ENCODE results near the gene WDR59. TPM values are rescaled to one million over a fixed set of nuclear protein-coding genes. Genes with fewer than 3 reads are reported as not detected.

WDR59 gene, protein sequence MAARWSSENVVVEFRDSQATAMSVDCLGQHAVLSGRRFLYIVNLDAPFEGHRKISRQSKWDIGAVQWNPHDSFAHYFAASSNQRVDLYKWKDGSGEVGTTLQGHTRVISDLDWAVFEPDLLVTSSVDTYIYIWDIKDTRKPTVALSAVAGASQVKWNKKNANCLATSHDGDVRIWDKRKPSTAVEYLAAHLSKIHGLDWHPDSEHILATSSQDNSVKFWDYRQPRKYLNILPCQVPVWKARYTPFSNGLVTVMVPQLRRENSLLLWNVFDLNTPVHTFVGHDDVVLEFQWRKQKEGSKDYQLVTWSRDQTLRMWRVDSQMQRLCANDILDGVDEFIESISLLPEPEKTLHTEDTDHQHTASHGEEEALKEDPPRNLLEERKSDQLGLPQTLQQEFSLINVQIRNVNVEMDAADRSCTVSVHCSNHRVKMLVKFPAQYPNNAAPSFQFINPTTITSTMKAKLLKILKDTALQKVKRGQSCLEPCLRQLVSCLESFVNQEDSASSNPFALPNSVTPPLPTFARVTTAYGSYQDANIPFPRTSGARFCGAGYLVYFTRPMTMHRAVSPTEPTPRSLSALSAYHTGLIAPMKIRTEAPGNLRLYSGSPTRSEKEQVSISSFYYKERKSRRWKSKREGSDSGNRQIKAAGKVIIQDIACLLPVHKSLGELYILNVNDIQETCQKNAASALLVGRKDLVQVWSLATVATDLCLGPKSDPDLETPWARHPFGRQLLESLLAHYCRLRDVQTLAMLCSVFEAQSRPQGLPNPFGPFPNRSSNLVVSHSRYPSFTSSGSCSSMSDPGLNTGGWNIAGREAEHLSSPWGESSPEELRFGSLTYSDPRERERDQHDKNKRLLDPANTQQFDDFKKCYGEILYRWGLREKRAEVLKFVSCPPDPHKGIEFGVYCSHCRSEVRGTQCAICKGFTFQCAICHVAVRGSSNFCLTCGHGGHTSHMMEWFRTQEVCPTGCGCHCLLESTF
- total RNA-seq: 23.3 TPM
- polyA plus RNA-seq: 55.9 TPM
- long read RNA-seq, donor 1, partial matches to known transcripts: 0 of 1 reads
- long read RNA-seq, donor 1, other reads (novel, unspliced or antisense): 0 of 1 reads
- long read RNA-seq, donor 2: 0 reads
- long read RNA-seq, donor 3, full-length matches to known transcripts: 5 of 131 reads
- long read RNA-seq, donor 3, partial matches to known transcripts: 126 of 131 reads
- long read RNA-seq, donor 3, other reads (novel, unspliced or antisense): 0 of 131 reads
- long read RNA-seq, donor 4, full-length matches to known transcripts: 6 of 90 reads
- long read RNA-seq, donor 4, partial matches to known transcripts: 32 of 90 reads
- long read RNA-seq, donor 4, other reads (novel, unspliced or antisense): 52 of 90 reads
- long read RNA-seq, donor 5: 0 reads
- long read RNA-seq, donor 6, full-length matches to known transcripts: 7 of 143 reads
- long read RNA-seq, donor 6, partial matches to known transcripts: 37 of 143 reads
- long read RNA-seq, donor 6, other reads (novel, unspliced or antisense): 99 of 143 reads
- long read RNA-seq, donor 7, full-length matches to known transcripts: 1 of 1 reads
- long read RNA-seq, donor 7, partial matches to known transcripts: 0 of 1 reads
- long read RNA-seq, donor 7, other reads (novel, unspliced or antisense): 0 of 1 reads
- long read RNA-seq, donor 8: 0 reads
- long read RNA-seq, donor 9, partial matches to known transcripts: 32 of 72 reads
- long read RNA-seq, donor 9, other reads (novel, unspliced or antisense): 37 of 72 reads
- long read RNA-seq, donor 10: 0 reads

DNA sequence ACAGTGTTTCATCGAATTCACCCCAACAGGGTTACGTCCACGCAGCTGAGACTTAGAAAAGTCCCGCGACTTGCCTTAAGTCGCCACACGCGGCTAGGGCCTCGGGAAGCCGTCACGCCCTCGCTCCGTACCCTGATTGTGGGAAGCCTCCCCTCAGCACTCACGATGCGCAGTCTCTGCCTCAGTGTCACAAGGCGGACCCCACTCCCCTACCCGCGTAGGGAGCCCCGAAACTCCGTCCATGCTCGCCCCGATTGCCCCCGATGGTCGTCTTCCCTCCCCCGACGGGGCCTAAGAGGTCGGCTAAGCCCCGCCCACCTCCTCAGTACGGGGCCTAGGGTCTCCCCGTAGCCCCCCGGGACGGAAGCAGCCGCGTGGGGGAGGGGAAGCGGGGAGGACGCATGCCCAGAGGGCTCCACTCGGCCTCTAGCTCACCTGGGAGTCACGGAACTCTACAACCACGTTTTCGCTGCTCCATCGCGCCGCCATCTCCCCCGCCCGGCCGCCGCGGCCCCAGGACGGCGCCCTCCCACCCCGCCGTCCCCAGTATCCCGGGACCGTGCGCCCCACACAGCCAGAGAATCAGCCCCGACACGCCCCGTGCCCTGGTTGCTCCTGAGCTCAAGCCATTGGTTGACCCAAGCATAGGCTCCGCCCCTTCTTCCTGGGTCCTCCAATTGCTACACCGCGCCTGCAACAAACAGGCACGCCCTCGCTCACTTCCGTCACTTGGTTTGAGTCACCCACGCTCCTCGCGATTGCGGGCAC is at the start of gene WDR59:
Gene WDR59, minus strand, starts transcription at position 595 of the 768 bp plus-strand sequence. Its CDS starts 106 bp downstream, at position 489.
- Histone ChIP-seq H3K9me3 (ENCODE audit: control insufficient read depth in 2 of 2, insufficient read depth in 1 of 2, low read length in 1 of 2) (no peaks in the 10 kb centered on the region), H3K36me3 (ENCODE audit: control insufficient read depth in 2 of 2, insufficient read depth in 2 of 2, low read length in 1 of 2) (no peaks in the 10 kb centered on the region), H3K4me1 (ENCODE audit: control insufficient read depth in 2 of 2, insufficient read depth in 2 of 2, low read length in 2 of 2) (peaks cover 6 to 15% of the 10 kb centered on the region in 2 donors), H3K27me3 (ENCODE audit: control insufficient read depth in 2 of 2, insufficient read depth in 1 of 2, low read length in 1 of 2) (no peaks in the 10 kb centered on the region), H3K27ac (ENCODE audit: low read depth in 1 of 2, low read length in 1 of 2) (peak within 1 kb of the TSS; percentile 72 to 78), H3K4me3 (ENCODE audit: low read length in 2 of 2) (peak within 1 kb of the TSS; percentile 94 to 99)
- peak; percentile 98 to 100 (median 100) for DNase-seq (ENCODE audit: low read depth in 6 of 9, low spot score in 9 of 9)
- under 1% methylated on average over 68 of the region's 68 CpGs for WGBS

- no peak overlapping the region for H3K27ac ChIP-seq (ENCODE audit: low read depth in 1 of 2, low read length in 1 of 2)
- H3K4me3 ChIP-seq (ENCODE audit: low read length in 2 of 2): no peak overlapping the region
- H3K27me3 ChIP-seq (ENCODE audit: control insufficient read depth in 2 of 2, insufficient read depth in 1 of 2, low read length in 1 of 2): no peaks in the 10 kb centered on the region
- peaks cover 3 to 11% of the 10 kb centered on the region in 2 donors for H3K36me3 ChIP-seq (ENCODE audit: control insufficient read depth in 2 of 2, insufficient read depth in 2 of 2, low read length in 1 of 2)
- no peak for DNase-seq (ENCODE audit: low read depth in 6 of 9, low spot score in 9 of 9)
- H3K9me3 ChIP-seq (ENCODE audit: control insufficient read depth in 2 of 2, insufficient read depth in 1 of 2, low read length in 1 of 2): peaks cover 0 to 4% of the 10 kb centered on the region in 2 donors
- no peaks in the 10 kb centered on the region for H3K4me1 ChIP-seq (ENCODE audit: control insufficient read depth in 2 of 2, insufficient read depth in 2 of 2, low read length in 2 of 2)
Measured at GRCh38 chr16:75032655-75033054, 47.7 kb upstream of the WDR59 start.

GRCh38 chr16:75029854-75030253 is 44.9 kb upstream of the WDR59 start:
- peaks cover 2 to 3% of the 10 kb centered on the region in 2 donors for H3K36me3 ChIP-seq (ENCODE audit: control insufficient read depth in 2 of 2, insufficient read depth in 2 of 2, low read length in 1 of 2)
- H3K9me3 ChIP-seq (ENCODE audit: control insufficient read depth in 2 of 2, insufficient read depth in 1 of 2, low read length in 1 of 2): no peaks in the 10 kb centered on the region
- no peak for DNase-seq (ENCODE audit: low read depth in 6 of 9, low spot score in 9 of 9)

GRCh38 chr16:75028544-75029135 is 43.7 kb upstream of the WDR59 start:
- WGBS: 78% methylated on average over 4 of the region's 4 CpGs
- Histone ChIP-seq H3K27me3 (ENCODE audit: control insufficient read depth in 2 of 2, insufficient read depth in 1 of 2, low read length in 1 of 2) (no peaks in the 10 kb centered on the region), H3K27ac (ENCODE audit: low read depth in 1 of 2, low read length in 1 of 2) (no peak overlapping the region), H3K4me1 (ENCODE audit: control insufficient read depth in 2 of 2, insufficient read depth in 2 of 2, low read length in 2 of 2) (peaks cover 8 to 14% of the 10 kb centered on the region in 2 donors), H3K36me3 (ENCODE audit: control insufficient read depth in 2 of 2, insufficient read depth in 2 of 2, low read length in 1 of 2) (peaks cover 2 to 3% of the 10 kb centered on the region in 2 donors), H3K4me3 (ENCODE audit: low read length in 2 of 2) (no peak overlapping the region), H3K9me3 (ENCODE audit: control insufficient read depth in 2 of 2, insufficient read depth in 1 of 2, low read length in 1 of 2) (no peaks in the 10 kb centered on the region)
- DNase-seq (ENCODE audit: low read depth in 6 of 9, low spot score in 9 of 9): no peak

More at GRCh38 chr16:75029854-75030253, 44.9 kb upstream of the WDR59 start:
- H3K4me1 ChIP-seq (ENCODE audit: control insufficient read depth in 2 of 2, insufficient read depth in 2 of 2, low read length in 2 of 2): peaks cover 4 to 7% of the 10 kb centered on the region in 2 donors
- H3K27ac ChIP-seq (ENCODE audit: low read depth in 1 of 2, low read length in 1 of 2): no peak overlapping the region
- H3K4me3 ChIP-seq (ENCODE audit: low read length in 2 of 2): no peak overlapping the region
- H3K27me3 ChIP-seq (ENCODE audit: control insufficient read depth in 2 of 2, insufficient read depth in 1 of 2, low read length in 1 of 2): no peaks in the 10 kb centered on the region

- 98% methylated on average over 6 of the region's 6 CpGs for WGBS
- no peaks in the 10 kb centered on the region for H3K27me3 ChIP-seq (ENCODE audit: control insufficient read depth in 2 of 2, insufficient read depth in 1 of 2, low read length in 1 of 2)
- peaks cover 8 to 15% of the 10 kb centered on the region in 2 donors for H3K4me1 ChIP-seq (ENCODE audit: control insufficient read depth in 2 of 2, insufficient read depth in 2 of 2, low read length in 2 of 2)
- no peak for DNase-seq (ENCODE audit: low read depth in 6 of 9, low spot score in 9 of 9)
- no peaks in the 10 kb centered on the region for H3K9me3 ChIP-seq (ENCODE audit: control insufficient read depth in 2 of 2, insufficient read depth in 1 of 2, low read length in 1 of 2)
- H3K27ac ChIP-seq (ENCODE audit: low read depth in 1 of 2, low read length in 1 of 2): no peak overlapping the region
- H3K36me3 ChIP-seq (ENCODE audit: control insufficient read depth in 2 of 2, insufficient read depth in 2 of 2, low read length in 1 of 2): peaks cover 4 to 8% of the 10 kb centered on the region in 2 donors
- no peak overlapping the region for H3K4me3 ChIP-seq (ENCODE audit: low read length in 2 of 2)
Measured at GRCh38 chr16:75027520-75028300, 42.8 kb upstream of the WDR59 start.

- no peak overlapping the region for H3K27ac ChIP-seq (ENCODE audit: low read depth in 1 of 2, low read length in 1 of 2)
- H3K36me3 ChIP-seq (ENCODE audit: control insufficient read depth in 2 of 2, insufficient read depth in 2 of 2, low read length in 1 of 2): peaks cover 7 to 8% of the 10 kb centered on the region in 2 donors
- H3K27me3 ChIP-seq (ENCODE audit: control insufficient read depth in 2 of 2, insufficient read depth in 1 of 2, low read length in 1 of 2): no peaks in the 10 kb centered on the region
- 98% methylated on average over 2 of the region's 2 CpGs for WGBS
- peaks cover 8 to 15% of the 10 kb centered on the region in 2 donors for H3K4me1 ChIP-seq (ENCODE audit: control insufficient read depth in 2 of 2, insufficient read depth in 2 of 2, low read length in 2 of 2)
- no peak for DNase-seq (ENCODE audit: low read depth in 6 of 9, low spot score in 9 of 9)
- H3K9me3 ChIP-seq (ENCODE audit: control insufficient read depth in 2 of 2, insufficient read depth in 1 of 2, low read length in 1 of 2): no peaks in the 10 kb centered on the region
- H3K4me3 ChIP-seq (ENCODE audit: low read length in 2 of 2): no peak overlapping the region
Measured at GRCh38 chr16:75026892-75027391, 42.0 kb upstream of the WDR59 start.
